DND-41 (cell line): ENCODE measurements around the gene RELCH.

Experiments used
- EZH2 ChIP-seq: IDR thresholded peaks from 3 replicates; pipeline ENCODE4 v1.6.1; 2012; ENCODE audit warnings: borderline replicate concordance, low read depth, mild to moderate bottlenecking, moderate library complexity, low read length, inconsistent platforms; ENCODE audit not compliant: severe bottlenecking
- TF ChIP-seq, protein P1 (sequence below): IDR thresholded peaks from 2 replicates; pipeline ENCODE4 v1.5.1; 2012; ENCODE audit warnings: borderline replicate concordance, low read length, moderate library complexity, mild to moderate bottlenecking; ENCODE audit not compliant: poor library complexity, severe bottlenecking; ENCODE audit errors: extremely low read depth

DNA sequence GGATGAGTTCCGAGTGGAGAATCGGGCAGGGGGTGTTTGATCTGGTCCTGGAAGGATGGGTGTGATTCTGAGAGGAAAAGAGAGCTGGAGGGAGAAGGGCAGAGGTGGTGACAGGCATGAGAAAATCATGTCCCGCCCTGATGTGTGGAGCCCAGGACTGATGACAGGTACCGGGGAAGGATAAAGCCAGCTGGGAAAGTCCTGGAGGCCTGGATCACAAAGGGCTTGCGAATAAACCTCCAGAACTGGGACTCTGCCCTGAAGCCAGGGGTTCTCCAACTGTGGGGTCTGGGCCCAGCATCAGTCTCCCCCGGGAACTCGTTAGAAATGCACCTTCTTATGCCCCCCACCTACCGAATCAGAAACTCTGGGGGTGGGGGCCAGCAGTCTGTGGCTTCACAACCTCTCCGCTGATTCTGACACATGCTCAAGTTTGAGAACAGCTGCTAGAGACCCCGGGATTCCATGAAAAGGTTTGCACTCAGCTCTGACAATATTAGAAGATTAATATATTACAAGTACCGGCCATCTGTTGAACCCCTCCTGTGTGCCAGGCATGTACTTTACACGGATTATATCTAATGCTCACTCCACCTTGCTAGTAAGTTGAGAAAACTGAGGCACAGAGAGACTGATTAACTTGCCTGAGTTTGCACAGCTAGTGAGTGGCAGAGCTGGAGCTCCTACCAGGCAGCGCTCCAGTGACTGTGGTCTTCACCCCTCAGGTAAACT, 146.1 kb downstream of the RELCH start:
- TF ChIP-seq, protein P1, sequence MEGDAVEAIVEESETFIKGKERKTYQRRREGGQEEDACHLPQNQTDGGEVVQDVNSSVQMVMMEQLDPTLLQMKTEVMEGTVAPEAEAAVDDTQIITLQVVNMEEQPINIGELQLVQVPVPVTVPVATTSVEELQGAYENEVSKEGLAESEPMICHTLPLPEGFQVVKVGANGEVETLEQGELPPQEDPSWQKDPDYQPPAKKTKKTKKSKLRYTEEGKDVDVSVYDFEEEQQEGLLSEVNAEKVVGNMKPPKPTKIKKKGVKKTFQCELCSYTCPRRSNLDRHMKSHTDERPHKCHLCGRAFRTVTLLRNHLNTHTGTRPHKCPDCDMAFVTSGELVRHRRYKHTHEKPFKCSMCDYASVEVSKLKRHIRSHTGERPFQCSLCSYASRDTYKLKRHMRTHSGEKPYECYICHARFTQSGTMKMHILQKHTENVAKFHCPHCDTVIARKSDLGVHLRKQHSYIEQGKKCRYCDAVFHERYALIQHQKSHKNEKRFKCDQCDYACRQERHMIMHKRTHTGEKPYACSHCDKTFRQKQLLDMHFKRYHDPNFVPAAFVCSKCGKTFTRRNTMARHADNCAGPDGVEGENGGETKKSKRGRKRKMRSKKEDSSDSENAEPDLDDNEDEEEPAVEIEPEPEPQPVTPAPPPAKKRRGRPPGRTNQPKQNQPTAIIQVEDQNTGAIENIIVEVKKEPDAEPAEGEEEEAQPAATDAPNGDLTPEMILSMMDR = no peak
- TF ChIP-seq EZH2 = no peak
